GDM1 (cell line): ENCODE data around the gene OR4C11.

ENCODE experiments used
- DNase-seq: peaks from one replicate; lab custom pipeline; 2025; lab: John Stamatoyannopoulos, UW

OR4C11 gene, protein sequence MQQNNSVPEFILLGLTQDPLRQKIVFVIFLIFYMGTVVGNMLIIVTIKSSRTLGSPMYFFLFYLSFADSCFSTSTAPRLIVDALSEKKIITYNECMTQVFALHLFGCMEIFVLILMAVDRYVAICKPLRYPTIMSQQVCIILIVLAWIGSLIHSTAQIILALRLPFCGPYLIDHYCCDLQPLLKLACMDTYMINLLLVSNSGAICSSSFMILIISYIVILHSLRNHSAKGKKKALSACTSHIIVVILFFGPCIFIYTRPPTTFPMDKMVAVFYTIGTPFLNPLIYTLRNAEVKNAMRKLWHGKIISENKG

DNA sequence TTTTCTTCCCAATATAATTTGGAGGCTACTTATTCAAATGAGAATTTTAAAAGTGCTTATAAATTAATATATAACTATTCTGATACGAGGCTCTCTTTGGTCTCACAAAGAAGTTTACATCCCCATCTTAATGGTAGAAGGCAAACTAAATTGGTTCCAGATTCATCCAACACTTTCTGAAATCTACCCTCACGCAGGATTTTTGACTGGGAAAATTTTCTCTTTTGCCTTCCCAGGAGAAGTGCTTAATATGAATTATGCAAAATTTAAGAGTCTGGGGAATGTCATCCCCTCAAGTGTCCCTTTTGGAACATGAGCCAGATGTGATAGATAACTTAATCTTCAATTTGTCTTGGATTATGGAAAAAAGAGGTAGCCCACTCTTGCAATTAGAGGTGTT, at the start of gene OR4C11:
TSS of gene OR4C11 (minus strand) at position 101 of the 400 bp plus-strand sequence. CDS start 3,272 bp downstream, outside the sequence.
- DNase-seq, result no peak

DNA sequence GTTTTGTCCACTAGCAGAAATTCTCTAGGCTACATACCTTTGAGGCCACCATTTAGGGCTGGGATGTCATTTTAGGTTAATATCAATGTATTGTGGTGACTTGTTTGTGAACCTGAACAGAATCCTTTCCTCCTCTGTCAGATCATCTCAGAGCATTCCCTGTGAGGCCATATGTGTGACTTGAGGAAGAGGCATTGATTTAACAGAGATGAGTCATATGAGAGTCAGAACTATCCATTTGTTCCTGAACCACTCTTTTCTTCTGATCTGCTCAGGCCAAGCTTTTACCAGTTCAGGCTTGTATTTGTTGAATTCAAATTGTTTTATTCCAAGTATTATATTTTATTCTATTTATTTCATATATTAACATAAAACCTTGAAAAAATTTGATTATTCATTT, 47.7 kb upstream of the OR4C11 start:
- DNase-seq, result no peak

DNA sequence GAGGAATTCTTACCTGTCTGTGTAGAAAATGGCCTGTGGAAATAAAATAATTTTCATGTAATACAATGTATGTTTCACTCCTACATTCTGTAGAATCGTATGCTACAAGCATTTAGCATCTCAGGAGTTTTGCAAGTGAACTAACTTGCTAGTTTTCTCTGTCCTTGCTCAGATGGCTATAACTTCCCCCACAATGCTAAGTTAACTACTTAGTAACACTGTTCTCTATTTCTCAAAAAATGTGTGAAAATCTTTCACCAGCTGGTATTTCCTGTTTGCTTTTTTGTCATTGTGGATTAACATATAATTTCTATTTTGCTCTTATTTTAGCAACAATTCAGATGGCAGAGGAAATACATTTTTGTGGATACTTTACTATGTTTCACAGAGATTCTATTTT, 45.1 kb upstream of the OR4C11 start:
- DNase-seq, result no peak

DNA sequence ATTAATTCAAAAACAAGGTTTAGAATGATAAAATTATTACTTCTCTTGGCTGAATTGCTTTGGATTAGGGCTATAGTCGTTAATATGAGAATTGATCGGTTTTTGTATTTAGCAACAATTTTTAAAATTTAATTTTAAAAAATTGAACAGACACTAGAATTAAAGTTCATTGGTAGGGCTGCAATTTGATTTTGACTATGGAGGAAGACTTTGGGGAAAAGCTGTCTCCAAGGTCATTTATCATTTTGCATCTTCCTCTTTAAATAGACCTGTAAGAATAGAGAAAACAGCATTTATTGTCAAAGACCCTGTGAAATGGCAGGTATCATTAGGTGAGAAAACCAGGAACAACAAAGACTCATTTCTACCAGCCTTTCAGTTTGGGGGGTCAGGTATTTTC, 40.6 kb upstream of the OR4C11 start, which contains the start of gene OR4S2:
TSS of gene OR4S2 (plus strand) at position 301 of the 400 bp plus-strand sequence. CDS start 2,577 bp downstream, outside the sequence.
- no peak for DNase-seq

DNA sequence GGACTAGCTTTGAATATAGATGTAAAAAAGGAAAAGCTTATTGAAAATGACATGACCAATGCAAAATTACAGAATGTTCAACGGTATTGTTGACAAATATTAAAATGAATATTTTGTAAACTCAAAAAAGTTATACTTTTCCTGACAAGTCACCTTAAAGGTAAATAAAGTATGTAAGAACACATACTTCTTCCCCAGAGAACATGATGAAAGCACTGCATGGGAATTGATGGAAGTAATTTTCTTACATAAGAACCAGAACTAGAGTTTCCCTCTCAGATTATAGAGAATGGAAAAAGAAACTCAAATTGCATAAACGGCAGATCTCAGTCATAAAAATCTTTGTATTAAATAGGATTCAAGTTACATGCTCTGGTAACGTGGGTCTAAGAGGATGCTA, 27.4 kb upstream of the OR4C11 start, which contains the start of gene OR4P4:
TSS of gene OR4P4 (plus strand) at position 301 of the 400 bp plus-strand sequence.
- DNase-seq, result no peak

DNA sequence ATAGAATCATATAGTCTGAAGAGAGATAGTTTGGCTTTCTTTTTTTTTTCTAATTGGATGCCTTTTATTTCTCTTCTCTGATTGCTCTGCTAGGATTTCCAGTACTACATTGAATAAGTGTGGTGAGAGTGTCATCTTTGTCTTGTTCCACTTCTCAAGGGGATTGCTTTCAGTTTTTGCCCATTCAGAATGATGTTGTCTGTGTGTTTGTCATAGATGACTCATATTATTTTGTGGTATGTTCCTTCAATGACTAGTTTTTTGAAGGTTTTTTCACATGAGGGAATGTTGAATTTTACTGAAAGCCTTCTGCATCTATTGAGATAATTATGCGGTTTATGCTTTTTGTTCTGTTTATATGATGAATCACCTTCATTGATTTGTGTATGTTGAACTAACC, 17.1 kb upstream of the OR4C11 start:
- DNase-seq, result no peak

DNA sequence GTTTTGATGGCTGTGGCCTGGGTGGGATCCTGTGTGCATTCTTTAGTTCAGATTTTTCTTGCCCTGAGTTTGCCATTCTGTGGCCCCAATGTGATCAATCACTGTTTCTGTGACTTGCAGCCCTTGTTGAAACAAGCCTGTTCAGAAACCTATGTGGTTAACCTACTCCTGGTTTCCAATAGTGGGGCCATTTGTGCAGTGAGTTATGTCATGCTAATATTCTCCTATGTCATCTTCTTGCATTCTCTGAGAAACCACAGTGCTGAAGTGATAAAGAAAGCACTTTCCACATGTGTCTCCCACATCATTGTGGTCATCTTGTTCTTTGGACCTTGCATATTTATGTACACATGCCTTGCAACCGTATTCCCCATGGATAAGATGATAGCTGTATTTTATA, 34.9 kb downstream of the OR4C11 start:
- DNase-seq, result no peak

DNA sequence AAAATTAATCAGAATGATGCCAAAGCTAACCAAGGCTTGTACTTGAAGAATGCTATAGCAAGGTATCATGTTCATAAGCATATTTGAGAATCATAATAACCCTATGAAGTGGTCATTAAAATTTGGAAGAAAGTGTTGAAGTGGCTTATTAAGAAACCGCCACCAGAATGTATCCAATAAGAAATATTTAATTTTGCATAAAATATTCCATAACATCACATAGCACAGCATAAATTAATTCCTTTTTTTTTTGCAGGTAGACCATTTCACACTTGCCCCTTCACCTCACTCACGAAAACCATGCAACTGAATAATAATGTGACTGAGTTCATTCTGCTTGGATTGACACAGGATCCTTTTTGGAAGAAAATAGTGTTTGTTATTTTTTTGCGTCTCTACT, 35.6 kb downstream of the OR4C11 start, which contains the start of gene OR4C16:
TSS of gene OR4C16 (plus strand) at position 301 of the 400 bp plus-strand sequence. CDS start at position 301, 0 bp downstream.
- no peak for DNase-seq

DNA sequence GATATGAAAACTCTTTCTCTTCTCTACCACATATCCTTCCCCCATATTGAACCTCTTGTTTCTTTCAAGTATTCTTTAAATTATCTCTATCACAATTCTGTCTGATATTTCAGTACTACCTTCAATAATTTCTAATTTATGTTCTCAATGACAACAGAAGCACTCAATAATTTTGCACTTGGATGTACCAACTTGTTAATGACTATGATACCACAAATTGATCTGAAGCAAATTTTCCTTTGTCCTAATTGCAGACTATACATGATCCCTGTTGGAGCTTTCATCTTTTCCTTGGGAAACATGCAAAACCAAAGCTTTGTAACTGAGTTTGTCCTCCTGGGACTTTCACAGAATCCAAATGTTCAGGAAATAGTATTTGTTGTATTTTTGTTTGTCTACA, 53.3 kb downstream of the OR4C11 start, which contains the start of gene OR4C15:
TSS of gene OR4C15 (plus strand) at position 301 of the 400 bp plus-strand sequence. CDS start at position 301, 0 bp downstream.
- no peak for DNase-seq
